Stimulated activated CD8-positive, alpha-beta memory T cell treated with anti-CD3 and anti-CD28 coated beads, Interleukin-2, amount 100 ng/mL, for 48 hours (primary cell): ENCODE measurements around the gene GNAO1.

ENCODE experiments used
- DNase-seq, 2 donors: peaks; one replicate each; pipeline ENCODE4 v3.0.0-alpha.2; 2020; ENCODE audit warnings: low read depth in 2 of 2

The GNAO1 gene

DNA sequence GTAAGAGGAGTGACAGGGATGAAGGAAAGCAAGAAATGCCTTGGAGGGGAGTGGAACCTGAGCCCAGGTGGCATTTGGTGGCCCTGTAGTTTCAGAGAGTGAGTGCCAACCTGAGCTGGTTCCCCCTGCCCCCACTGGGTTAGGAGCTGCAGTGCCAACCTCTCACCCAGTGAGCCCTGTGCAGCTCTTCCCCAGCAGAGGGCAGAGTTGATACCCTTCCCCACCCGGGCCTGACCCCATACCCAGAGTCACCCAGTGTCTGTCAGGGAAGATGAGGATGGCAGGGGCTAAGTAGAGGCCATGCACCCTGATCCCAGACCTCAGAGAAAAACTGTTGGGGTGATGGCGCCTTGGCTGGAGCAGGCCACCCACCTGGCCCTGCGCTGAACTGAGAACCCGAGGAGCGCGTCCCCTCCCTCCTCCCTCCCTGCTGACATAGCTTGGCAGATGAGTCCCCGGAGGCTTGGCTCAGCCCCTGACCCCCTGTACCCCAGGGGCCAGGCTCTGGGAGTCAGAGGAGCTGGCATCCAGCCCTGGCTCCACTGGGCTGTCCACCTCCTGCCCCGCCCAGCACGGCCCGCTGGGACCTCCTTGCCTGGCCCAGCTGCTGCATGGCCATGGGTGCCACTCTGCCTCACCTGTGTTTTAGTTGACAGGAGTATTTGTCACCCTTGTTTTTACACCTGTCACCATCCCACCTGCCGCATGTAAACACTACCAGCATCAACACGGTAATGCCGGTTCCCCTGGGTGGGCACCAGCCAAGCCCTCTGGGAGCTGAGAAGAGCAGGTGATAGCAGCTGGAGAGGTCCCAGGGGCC, 120.1 kb downstream of the GNAO1 start:
- DNase-seq, result no peak

DNA sequence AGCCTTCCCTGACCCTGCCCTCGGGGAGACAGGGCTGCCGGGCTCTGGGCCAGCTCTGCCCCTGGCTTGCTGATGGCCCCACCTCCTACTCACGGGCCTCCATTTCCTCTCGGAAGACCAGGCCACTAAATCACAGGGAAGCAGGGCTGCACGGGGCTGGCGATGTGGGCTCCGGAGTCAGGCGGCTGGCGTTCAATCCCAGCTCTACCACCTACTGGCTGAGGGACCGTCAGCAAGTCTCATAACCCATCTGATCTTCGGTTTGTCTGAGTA, 120.7 kb downstream of the GNAO1 start:
- no peak for DNase-seq

DNA sequence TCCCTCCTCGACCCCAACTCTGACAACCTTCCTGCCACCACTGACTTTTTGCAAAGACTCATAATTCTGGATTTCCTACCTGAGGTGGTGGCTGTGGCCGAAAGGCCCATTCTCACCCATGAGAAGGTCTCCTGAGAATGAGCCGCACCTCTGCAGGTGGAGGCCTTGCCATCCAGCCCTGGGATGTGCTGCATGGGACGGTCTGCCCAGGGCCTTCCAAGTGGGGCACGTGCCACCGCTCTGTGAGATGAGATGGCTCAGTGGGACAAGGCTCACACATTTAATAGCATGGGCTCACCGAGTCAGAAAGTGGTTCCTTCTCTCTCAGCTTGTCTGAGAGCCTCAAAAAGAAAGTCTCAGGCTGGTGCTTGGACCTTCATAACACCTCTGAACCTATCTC, 121.3 kb downstream of the GNAO1 start:
- no peak for DNase-seq

DNA sequence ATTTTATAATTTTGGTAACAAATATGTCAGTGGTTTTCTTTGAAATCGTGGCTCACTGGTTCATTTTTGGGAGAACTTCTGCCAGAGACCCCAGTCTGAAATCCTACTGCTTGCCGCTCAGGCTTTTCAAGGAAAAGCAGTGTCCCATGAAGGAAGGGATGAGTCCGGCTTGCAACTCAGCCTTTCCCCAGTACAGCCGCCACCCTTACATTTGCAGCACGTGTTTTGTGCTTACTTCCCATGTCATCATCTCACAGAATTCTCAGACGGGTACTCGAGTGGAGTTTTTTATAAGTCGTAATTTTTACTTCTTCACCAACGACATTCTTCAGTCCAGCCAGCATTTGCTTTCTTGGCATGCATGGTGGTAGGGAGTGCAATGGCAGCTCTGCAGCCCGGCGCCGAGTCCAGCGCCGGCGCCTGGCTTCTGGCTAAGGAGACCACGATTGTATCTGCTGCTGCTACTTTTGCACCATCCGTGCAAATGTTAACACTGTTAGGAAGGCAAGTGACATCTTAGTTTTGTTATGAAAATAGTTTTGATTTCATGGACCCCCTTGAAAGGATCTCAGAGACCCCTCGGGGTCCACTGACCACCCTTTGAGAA, 123.1 kb downstream of the GNAO1 start:
- DNase-seq, result no peak

DNA sequence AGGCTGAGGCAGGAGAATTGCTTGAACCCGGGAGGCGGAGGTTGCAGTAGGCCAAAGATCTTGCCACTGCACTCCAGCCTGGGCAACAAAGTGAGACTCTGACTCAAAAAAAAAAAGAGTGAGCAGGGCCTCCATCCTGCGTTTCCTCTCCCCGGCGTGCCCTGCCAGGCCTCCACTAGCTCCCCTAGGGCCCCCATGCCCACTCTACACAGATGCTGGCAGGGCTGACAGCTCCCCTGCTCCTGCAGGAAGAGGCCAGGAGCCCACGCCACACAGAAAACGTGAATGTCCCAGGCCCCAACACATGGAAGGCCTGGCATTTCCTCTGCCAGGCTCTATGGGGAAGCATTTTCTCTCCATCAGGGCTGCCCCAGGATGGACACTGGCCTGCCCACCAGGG, 124.7 kb downstream of the GNAO1 start:
- DNase-seq, result no peak

DNA sequence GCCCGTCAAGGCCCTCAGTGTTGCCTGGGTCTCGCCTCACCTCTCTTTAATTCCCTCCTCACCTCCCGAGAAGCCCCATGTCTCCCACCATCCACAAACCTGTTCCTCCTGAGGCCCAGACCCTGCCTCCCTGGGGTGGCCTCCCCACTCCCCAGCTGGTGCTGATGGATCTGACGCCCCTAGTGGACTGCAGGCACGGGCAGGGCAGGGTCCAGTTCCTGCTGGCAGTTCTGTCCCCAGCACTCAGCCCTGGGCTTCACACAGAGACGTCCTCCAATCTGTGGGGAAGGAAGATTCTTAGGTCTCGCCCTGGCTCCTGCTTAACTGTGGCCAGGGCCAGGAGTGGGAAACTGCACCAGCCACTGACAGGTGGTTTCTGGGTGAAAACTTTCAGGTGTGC, 125.3 kb downstream of the GNAO1 start:
- no peak for DNase-seq

DNA sequence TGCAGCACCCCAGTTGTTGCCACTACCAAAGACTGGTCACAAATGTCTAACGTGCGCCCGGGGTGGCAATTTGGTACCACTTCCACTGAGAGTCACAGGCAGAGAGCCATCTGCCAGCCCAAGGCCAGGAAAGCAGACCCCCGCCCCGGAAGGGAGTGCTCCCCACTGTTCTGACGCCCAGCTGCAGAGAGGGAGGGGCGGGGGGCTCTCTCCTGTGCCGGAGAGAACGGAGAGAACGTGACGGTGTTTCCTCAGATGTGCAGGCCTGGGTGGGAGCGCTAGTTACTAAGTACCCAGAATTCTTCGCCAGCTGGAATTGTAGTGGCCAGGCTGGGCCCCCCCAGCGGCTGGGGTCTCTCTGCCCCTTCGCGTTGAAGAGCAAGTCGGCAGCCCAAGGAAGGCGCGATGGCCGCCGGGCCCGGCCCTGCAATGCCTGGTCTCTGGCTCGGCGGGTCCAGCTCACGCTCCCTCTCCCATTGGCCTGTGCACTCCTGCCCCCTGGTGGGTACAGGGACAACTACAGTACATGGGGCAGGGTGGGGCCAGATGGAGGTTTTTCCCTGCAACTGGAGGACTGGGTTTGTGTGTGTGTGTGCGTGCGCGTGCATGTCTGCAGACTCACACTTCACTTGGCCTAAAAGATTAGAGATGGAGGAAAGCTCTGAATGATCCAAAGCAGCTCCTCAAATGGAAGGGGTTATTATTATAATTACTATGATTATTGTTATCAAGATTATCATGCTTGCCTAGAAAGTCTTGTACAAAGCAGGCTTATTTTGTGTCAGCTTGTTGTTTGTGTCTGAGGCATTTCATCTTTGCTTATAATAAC, 126.9 kb downstream of the GNAO1 start:
- peak; percentile 66 to 67 for DNase-seq

DNA sequence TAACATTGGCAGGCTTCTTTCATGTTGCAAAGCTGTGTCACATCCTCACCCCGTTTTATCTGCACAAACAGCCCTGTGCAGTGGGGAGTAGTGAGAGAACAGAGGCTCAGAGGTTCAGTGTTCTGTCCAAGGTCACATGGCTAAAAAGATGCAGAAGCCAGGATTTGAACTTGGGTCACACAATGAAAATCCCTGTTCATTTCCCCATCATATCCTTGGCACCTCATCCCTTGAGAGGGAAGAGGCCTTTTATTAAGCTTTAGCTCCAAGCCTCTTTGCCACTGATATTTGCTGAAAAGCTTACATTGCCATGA, 127.5 kb downstream of the GNAO1 start:
- DNase-seq, result no peak

DNA sequence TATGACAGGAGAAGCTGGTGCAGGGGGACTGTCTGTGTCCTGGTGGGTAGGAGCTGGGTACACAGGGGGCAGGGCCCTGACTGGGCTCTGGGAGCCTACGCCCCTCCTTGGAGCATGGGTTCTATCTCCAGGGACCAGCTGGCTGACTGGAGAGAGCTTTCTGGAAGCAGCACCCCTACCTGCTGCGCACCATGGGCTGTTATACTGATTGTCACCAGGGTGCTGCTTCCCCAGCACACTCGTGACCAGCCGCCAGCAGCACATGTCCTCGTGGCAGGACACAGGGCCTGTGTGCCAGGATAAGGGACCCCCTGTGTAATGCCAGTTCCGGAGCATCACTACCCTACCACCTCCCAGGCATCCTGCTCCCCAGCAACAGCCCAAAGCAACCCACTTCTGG, 128.1 kb downstream of the GNAO1 start:
- no peak for DNase-seq

DNA sequence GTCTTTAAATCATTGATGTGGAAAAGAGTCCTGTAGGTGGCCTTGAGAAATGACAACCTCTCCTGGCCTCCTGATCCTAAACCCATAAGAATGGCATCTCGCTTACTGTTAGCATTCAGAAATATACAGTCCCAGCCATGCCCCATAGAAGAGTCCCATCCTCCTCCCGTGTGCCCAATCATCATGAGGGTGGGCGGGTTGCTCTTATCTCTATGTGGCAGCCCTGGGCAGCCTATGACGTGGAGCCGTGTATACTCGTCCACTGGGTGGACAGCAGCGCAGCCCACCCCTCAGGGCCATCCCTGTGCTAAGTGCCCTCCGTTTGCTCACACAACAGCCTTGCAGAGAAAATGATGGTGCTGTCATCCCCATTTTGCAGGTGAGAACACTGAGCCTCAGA, 128.8 kb downstream of the GNAO1 start:
- DNase-seq, result no peak

DNA sequence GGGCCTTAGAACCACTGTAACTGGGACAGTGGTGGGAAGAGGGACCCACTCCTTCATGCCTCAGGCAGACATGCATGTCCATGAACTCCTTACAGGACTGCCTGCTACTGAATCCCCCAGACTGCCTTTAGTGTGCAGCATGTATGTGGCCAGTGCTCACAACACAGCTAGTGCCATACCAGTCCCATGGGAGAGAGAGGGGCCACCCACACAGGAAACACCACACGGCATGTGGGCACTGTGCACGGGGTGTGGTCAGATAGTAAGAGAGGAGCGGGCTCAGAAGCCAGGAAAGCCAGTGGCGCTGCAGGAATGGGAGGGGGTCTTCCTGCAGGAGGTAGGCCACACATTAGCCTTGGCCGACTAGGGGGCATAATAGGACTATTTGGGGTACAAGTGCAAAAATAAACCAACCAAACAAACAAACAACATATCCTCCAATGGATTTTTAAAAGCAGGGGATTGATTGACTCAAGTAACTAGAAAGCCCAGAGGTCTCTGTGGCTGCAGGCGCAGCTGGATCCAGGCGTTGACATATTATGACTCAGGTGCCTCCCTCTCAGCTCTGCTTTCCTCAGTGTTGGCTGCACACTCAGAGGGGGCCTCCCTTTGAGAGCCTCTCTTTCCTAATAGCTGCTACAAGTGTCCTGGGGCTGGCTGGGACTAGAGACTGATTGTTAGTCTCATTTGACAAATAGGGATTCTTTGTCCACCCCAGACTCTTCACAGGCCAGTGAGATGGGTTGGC, 129.7 kb downstream of the GNAO1 start:
- DNase-seq, result no peak

DNA sequence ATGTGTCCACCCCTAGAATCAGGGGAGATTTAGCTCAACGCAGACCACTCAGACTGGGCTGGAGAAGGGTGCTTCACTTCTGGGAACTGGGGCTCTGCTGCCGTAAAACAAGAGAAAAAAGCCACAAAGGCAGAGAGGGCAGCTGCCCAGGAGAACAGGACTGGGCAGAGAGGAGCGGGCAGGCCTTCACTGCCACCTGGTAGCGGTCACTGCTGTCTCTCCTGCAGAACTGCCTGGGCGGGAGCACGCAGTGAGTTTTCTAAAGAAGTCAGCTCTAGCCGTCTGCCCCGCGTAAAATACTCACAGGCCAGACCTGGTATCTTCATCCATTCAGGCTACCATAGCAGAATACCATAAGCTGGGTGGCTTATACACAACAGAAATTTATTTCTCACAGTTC, 130.3 kb downstream of the GNAO1 start:
- DNase-seq, result no peak

DNA sequence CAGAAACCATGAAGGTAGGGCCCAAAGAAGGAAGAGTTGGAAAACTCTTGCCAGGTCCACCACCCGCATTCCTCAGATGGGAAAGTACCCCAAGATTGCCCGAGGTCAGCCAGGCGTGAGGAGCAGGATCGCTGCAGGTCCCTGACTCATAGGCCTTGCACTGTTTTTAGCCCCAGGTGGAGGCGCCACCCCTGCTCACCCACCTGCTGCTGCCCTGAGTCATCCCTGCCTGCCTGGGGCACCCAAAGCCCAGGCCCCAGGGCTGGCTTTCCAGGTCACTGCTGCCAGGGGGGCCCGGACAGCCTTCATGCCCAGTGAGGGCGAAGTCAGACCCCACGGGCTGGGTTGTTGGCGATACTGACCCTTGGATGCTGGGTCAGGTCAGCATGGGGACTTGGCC, 133.1 kb downstream of the GNAO1 start:
- DNase-seq, result no peak

DNA sequence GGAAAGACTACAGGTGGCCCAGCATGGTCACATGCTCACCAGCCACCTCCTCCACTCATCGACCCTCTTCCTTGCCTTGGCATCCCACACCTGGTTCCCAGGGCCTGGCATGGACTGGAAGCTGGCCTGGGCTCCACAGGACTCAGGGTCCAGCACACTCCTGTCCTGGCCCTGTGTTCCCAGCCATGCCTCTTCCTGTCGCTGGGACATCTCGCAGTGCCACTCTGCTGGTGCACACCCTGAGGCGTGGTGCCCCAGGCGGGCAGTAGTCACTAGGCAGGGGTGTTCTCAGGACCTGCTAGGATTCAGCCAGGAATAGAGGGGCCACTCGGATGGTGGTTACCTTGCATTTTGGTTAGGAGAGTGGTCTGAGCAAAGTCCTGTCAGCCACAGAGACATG, 134.7 kb downstream of the GNAO1 start:
- DNase-seq, result no peak

DNA sequence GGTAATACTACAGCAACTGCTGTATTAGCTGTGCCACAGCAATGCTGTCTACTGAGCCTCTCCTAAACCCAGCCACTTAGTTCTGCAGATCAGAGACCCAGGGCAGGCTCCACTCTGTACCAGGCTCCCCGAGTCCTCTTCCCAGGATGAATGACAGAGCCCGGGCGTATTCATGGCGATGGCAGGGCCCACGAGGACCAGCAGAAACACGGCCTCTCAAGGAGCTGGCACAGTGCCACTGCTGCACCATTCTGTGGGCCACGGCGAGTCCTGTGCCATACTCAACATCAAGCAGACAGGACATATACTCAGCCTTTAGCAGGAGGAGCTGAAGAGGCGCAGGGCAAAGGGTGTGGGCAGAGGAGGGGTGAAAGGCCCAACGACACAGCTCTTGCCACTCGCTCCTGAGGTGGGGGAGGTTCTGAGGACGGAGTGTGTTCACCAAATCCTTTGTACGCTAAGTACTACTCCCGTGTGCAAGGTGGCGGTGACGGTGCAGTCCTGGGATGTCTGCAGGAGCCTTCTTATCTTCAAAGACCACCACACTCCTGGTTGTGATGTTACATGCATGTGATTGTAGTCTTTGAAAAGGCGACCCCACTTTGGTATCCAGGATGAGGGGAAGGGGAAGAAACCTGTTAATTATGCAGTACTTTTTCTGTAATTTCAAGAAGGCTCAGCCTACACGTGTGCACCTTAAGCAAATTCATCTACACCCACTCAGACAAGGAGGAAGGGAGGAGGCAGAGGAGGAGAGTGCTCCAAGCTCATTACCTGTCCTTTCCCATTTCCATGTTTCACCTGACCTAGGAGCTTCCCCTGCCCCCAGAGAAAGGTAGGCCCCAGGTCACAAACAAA, 136.0 kb downstream of the GNAO1 start:
- DNase-seq, result no peak

DNA sequence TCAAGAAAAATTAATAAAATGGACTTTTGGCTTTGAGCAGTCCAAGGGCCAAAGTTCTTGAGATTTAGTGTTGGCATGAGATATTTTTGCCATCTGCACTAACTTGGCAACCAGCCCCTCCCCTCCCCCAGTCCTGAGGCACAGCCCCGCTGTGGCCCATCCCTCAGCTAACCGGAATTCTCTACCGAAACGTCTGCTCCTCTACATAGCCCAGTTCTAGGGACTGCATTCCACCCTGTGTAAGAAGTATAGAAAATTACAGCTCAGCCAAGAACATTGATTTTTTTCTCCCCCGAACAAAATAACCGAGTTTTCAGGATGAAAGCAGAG, 136.6 kb downstream of the GNAO1 start:
- DNase-seq, result no peak

DNA sequence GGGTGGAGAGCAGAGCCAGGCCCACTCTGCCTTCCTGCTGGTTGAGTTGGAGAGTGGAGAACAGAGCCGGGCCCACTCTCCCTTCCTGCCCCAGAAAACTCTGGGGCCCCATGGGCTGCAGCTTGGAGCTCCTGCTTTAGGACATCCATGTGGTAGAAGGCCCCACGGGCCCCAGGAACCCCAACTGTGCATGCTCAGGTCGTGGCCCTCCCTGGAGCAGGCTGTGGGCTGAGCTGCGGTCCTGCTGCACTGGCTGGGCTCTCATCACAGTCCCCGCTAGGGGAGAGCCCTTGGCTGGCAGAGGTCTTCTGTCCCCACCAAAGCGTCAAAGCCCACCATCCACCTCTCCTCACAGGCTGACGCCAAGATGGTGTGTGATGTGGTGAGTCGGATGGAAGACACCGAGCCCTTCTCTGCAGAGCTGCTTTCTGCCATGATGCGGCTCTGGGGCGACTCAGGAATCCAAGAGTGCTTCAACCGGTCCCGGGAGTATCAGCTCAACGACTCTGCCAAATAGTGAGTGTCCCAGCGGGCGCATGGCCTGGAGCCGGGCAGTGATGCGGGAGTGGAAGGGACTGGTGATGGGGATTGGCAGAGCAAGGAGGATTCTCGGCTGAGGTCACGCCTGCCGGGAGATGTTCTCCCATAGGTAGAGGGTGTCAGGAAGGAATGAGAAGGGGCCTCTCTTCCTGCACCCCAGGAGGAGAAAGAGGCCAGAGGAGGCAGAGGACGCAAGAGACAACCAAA, 137.2 kb downstream of the GNAO1 start:
- DNase-seq, result no peak

DNA sequence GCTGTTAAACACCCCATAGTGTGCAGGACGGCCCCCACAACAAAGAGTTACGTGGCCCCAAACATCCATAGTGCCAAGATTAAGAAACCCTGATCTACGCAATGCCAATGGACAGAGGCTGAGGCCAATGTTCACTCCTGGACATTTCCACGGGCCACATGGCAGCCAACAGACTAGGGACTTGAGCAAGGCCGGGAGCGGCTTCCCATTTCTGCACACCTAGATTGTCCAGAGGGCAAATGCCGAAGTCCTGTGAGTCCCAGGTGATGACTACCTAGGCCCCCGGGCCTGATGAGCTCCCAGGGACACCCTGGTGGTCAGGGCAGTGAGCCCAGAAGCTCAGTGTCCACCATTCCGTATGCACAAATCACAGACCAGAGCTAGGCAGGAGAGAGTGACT, 138.6 kb downstream of the GNAO1 start:
- no peak for DNase-seq

DNA sequence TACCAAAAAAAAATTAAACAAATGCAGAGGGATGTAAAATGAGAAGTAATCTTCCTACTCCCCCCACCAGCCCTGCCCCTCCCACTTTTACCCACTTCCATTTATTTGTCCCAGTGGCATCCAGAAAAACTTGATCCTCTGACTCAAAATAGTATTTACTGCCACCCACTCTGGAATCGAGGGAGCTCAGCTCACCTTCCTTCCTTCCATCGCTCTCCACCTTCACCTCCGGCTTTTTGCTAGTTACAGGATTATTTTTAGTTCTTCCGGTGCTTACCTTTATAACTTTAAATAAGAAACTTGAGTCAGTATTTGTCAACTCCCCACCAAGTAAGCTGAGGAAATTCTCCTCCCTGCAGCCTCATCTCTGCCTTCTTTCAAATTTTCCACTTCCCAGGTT, 139.2 kb downstream of the GNAO1 start:
- no peak for DNase-seq

DNA sequence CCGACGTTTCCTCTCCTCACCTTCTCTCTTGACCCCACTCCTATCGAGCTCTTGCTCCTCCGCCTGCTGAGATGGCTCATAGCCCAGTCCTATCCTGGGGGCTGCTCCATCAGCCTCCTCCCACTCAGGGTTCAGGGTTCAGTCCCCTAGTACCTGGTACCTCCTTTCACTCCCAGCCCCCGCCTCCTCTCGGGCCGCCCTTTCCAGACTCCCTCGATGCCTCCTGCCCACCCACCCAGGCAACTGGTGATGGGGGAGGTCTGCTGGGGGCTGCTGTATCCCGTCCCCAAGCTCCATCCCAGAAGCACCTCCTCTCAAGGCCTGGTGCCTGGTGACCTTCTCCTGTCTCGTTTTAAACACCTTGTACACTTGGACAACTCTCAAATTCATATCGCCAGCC, 140.1 kb downstream of the GNAO1 start:
- DNase-seq, result no peak

DNA sequence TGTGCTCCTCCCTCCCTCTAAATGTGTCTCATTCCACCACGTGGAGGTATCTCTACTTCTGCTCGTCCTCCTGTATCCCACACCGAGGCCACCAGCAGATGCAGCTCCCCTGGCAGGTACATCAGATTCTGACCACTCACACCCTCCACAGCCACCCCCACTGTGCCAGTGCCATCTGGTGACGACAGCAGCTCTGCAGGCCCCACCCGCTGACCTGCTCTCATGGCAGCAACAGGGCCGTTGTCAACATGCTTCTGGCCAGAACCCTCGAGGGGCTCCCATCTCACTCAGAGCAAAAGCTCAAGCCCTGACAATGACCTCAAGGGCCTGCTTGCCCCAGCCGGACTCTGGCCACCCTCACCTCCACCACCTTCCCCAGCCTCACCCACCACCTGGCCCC, 140.6 kb downstream of the GNAO1 start:
- DNase-seq, result no peak
